AG04450 (cell line): ENCODE results near the gene AIPL1. TPM values are rescaled to one million over a fixed set of nuclear protein-coding genes. Genes with fewer than 3 reads are reported as not detected.

Experiments used
- CTCF ChIA-PET: fragments of 300-600, 350-600 bp; formaldehyde crosslinking; extraction: SDS; loops from one replicate; lab custom pipeline; 2022; ENCODE audit warnings: antibody characterized with exemption, inconsistent platforms; lab: Charles Lee
- POLR2A ChIA-PET: fragments of 350-600 bp; formaldehyde crosslinking; extraction: SDS; loops from one replicate; lab custom pipeline; 2021; ENCODE audit warnings: antibody characterized with exemption, inconsistent platforms; lab: Yijun Ruan, JAX
- DNase-seq: peaks from one replicate; pipeline ENCODE4 v3.0.0-alpha.2; 2011; ENCODE audit warnings: low read depth, low spot score
- H3K27ac ChIP-seq: one replicate; pipeline ENCODE4 v1.5.1; 2012; ENCODE audit warnings: low read depth, low read length, control low read depth
- H3K27me3 ChIP-seq: one replicate; pipeline ENCODE4 v1.6.0; 2012; ENCODE audit warnings: low read length; ENCODE audit not compliant: control insufficient read depth, insufficient read depth
- H3K4me3 ChIP-seq: 2 replicates; pipeline ENCODE4 v1.5.1; 2011; ENCODE audit warnings: mild to moderate bottlenecking, low read depth, low read length, control low read depth
- H3K9me3 ChIP-seq: 2 replicates; pipeline ENCODE4 v1.5.1; 2012; ENCODE audit warnings: low read length; ENCODE audit not compliant: control insufficient read depth, insufficient read depth
- CTCF ChIP-seq: IDR thresholded peaks from 2 replicates; pipeline ENCODE4 v1.5.1; 2011; ENCODE audit warnings: low read depth, low read length, control low read depth, inconsistent platforms
- polyA plus RNA-seq: library from polyadenylated mRNA; depleted of rRNA; stranded (reverse); fragments of >200 nt; gene quantifications from 2 replicates; pipeline ENCODE4 v1.2.3, GENCODE V29; 2011

The AIPL1 gene
- polyA plus RNA-seq, 1 experiment = not detected

GRCh38 chr17:6454495-6455320 is 19.8 kb upstream of the AIPL1 start:
- POLR2A ChIA-PET = no interaction called here
- H3K27me3 ChIP-seq = no peaks in the 10 kb centered on the region
- no peak overlapping the region for H3K27ac ChIP-seq
- CTCF ChIA-PET = interaction anchor here (0.6 to 1.6 kb wide), 2 partner anchors 17 to 18 kb away, joined by 3 to 7 read pairs; no protein-coding TSS in a partner anchor
- no peaks in the 10 kb centered on the region; the same call in 1 of the 2 replicates for H3K9me3 ChIP-seq
- TF ChIP-seq CTCF = no peak
- no peak for DNase-seq
- peak overlapping the region; percentile 27; the same call in 1 of the 2 replicates for H3K4me3 ChIP-seq

- TF ChIP-seq CTCF = no peak
- Histone ChIP-seq H3K27me3 (no peaks in the 10 kb centered on the region), H3K9me3 (no peaks in the 10 kb centered on the region; the same call in 1 of the 2 replicates), H3K4me3 (no peak overlapping the region), H3K27ac (no peak overlapping the region)
- ChIA-PET CTCF (interaction anchor here (0.6 to 1.6 kb wide), 2 partner anchors 20 to 826 kb away, joined by 3 to 7 read pairs; no protein-coding TSS in a partner anchor), POLR2A (no interaction called here)
- no peak for DNase-seq
Measured at GRCh38 chr17:6453279-6454024, 18.5 kb upstream of the AIPL1 start.

GRCh38 chr17:6452471-6453266 is 17.7 kb upstream of the AIPL1 start:
- Histone ChIP-seq H3K27me3 (no peaks in the 10 kb centered on the region), H3K4me3 (no peak overlapping the region), H3K27ac (no peak overlapping the region), H3K9me3 (no peaks in the 10 kb centered on the region; the same call in 1 of the 2 replicates)
- POLR2A ChIA-PET = no interaction called here
- no peak for DNase-seq
- CTCF ChIA-PET = no interaction called here
- no peak for TF ChIP-seq CTCF

GRCh38 chr17:6450926-6451832 is 16.3 kb upstream of the AIPL1 start:
- Histone ChIP-seq H3K9me3 (no peaks in the 10 kb centered on the region; the same call in 1 of the 2 replicates), H3K27ac (no peak overlapping the region), H3K27me3 (no peaks in the 10 kb centered on the region), H3K4me3 (no peak overlapping the region)
- TF ChIP-seq CTCF = no peak
- no peak for DNase-seq
- ChIA-PET POLR2A (no interaction called here), CTCF (interaction anchor here (0.7 kb wide), 1 partner anchor 15 kb away, joined by 3 read pairs; no protein-coding TSS in a partner anchor)
